ENCODE measurements around the gene RB1. TPM values are rescaled to one million over a fixed set of nuclear protein-coding genes. Genes with fewer than 3 reads are reported as not detected.
"Not testable (repeated sequence)": the region's sequence is repeated elsewhere in the genome, so short reads cannot be mapped to it uniquely, and the experiment has no call there.

RB1 gene
- total RNA-seq, 1 donor from 2014 or later: 28.6 TPM

DNA sequence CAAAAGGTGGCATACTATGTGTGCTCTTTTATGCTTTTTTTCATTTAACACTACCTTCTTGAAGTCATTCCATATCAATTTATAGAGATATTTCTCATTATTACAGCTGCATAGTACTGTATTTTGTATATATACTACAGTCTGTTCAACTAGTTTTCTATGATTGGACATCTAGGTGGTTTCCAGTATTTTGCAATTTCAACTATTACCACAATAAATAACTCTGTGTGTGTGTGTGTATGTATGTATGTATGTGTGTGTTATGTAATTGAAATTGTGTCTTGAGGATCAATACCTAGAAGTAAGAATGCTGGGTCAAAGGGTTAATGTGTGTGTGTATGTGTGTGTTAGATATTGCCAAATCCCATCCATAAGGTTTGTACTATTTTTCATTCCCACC lies 102.3 kb downstream of the RB1 start:
- no peak for DNase-seq (ENCODE audit: low read depth in 2 of 2)

DNA sequence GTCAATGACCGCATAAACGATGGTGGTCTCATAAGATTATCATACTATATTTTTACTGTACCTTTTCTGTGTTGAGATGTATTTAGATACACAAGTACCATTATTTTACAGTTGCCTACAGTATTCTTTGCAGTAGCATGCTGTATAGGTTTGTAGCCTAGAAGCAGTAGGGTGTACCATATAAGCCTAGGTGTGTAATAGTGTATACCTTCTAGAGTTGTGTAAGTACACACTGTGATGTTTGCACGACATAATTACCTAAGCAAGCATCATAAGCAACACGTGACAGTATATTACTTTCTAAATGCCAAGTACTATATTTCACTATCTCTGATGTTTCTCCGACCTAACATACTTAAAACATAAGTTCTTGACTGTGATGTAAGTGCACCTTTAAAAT lies 106.6 kb downstream of the RB1 start:
- peak; percentile 41 to 47 for DNase-seq (ENCODE audit: low read depth in 2 of 2)

GRCh38 chr13:48411147-48411794 lies 107.7 kb downstream of the RB1 start:
- peak in 1 of 2 donors; percentile 20 for DNase-seq (ENCODE audit: low read depth in 2 of 2)

DNA sequence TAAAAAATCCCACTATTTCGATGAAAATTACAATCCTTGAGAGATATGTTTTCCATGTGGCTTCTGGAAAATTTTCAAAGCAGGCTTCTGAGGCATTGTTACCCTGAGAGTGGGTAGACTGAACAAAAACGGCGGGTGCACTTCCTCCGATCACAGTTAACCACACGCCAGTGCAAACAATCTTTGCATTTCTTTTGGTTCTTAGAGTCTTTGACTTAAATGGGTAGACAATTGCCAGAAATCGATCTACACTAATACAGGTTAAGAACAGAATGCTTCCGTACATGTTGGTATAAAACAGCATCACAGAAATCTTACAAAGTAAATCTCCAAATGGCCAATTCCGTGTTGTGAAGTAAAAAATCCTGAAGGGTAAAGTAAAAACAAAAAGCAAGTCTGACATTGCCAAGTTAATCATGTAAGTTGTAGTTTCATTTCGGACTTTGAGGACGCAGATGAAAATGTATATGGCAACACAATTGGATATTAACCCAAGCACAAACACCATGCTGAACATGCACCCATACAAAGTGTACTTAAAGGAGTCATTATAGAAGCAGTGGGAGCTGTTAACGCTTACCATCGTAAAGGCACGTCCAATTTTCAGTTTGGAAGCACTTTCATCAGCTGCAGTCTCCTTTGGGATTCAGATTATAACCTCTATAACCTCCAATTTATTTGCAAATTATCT lies 108.4 kb downstream of the RB1 start:
- DNase-seq (ENCODE audit: low read depth in 2 of 2): peak; percentile 47

DNA sequence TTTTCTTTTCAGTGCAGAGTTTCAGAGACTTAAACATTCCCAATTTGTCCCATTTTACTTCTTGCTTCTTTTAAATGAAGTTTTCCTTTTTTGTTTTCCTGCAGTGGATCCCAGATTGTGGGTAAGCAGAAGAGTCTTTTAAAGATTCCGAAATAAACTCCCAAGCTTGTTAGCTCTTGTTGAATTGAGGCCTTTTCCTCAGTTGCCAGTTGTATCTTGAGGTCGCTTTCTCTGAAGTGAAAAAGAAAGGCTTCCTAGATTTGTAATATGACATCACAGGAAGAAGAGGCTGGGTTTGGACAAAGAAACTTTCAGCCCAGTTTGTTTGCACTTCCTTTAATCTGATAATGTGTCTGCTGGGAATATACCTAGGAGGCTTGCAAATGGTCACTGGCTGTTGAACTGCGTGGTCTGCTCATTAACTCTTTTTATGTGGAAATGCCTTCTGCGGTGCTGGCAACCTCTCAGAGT lies 109.4 kb downstream of the RB1 start, which contains the start of gene LPAR6:
Gene LPAR6, minus strand, starts transcription at position 233 of the 471 bp plus-strand sequence. CDS start 690 bp downstream, outside the sequence.
- DNase-seq (ENCODE audit: low read depth in 2 of 2): peak; percentile 58 to 92

DNA sequence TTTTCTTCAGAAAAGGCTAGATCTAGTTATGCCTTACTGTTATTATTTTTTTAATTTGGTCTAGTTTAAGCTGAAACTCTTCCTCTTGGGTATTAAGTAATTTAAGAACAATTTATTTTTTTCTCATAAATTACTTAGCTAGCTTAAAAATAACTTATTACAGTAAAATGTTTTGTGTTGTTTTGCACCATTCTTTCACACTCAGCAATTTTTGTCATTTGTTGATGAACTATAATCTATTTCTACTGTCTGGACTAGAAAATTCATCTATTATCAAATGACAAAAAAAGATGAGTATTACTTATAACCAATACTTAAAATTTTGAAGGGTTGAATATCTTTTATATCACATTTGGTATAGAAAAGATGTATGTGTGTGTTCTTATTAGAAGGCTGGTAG lies 111.0 kb downstream of the RB1 start:
- DNase-seq (ENCODE audit: low read depth in 2 of 2): no peak

DNA sequence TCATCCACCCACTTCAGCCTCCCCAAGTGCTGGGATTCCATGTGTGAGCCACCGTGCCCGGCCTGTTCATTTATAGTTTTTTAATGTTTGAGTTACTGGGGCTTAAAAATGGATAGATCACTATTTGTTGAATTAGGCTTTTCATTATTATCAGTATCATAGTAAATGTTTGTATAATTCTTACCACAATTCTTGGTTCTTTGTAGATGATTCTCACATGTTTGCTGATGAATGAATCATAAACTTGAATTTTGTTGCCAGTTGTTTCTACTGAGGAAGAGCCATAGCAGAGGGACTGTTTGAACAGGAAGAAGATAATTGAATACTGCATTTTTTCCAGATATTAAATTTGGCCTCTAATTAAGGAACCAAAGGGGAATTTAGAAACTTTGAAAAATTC lies 112.0 kb downstream of the RB1 start:
- no peak for DNase-seq (ENCODE audit: low read depth in 2 of 2)

DNA sequence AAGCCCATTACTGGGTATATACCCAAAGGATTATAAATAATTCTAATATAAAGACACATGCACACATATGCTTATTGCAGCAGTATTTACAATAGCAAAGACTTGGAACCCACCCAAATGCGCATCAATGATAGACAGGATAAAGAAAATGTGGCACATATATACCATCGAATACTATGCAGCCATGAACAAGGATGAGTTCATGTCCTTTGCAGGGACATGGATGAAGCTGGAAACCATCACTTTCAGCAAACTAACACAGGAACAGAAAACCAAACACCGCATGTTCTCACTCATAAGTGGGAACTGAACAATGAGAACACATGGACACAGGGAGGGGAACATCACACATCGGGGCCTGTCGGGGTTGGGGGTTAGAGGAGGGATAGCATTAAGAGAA lies 118.5 kb downstream of the RB1 start:
- not testable (repeated sequence) for DNase-seq (ENCODE audit: low read depth in 2 of 2)

GRCh38 chr13:48424212-48424611 lies 120.7 kb downstream of the RB1 start:
- no peak for DNase-seq (ENCODE audit: low read depth in 2 of 2)

GRCh38 chr13:48426052-48426451 lies 122.5 kb downstream of the RB1 start:
- no peak for DNase-seq (ENCODE audit: low read depth in 2 of 2)

GRCh38 chr13:48426755-48427298 lies 123.3 kb downstream of the RB1 start:
- not testable (repeated sequence) for DNase-seq (ENCODE audit: low read depth in 2 of 2)

DNA sequence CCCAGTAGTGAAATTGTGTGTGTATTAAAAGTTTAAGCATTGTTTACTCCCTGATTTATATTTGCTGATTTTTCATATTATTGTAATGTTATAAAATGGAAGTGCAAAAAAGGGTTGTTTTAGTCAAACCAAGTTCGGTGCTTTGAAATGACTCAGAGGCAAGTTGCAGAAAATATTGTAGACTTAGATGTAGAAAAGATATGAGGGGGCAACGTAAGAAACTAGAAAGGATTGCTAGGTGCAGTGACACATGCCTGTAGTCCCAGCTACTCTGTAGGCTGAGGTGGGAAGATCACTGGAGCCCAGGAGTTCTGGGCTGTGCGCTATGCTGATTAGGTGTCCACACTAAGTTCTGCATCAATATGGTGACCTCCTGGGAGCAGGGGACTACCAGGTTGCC lies 125.5 kb downstream of the RB1 start:
- DNase-seq (ENCODE audit: low read depth in 2 of 2): no peak

DNA sequence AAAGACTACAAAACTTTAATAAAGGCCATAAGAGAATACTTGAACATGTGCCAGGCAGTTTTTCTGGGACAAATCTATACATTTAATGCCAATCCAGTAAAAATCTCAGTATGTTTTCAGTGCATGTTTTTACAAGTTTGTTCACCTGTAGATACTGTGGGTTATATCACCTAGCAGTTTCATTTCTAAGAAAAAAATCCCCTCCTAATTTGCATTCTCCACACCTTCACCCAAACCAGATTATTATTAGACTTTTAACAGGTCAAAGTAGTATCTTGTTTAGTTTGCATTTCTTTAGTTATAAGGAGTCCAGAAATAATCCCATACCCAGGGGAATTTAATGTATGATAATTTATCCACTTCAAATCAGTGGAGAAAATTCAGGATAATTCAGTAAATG lies 126.3 kb downstream of the RB1 start:
- no peak for DNase-seq (ENCODE audit: low read depth in 2 of 2)

- peak; percentile 43 to 60 for DNase-seq (ENCODE audit: low read depth in 2 of 2)
Observed at GRCh38 chr13:48431431-48431830, 127.9 kb downstream of the RB1 start.

- DNase-seq (ENCODE audit: low read depth in 2 of 2): peak; percentile 24 to 45
Observed at GRCh38 chr13:48431987-48432615, 128.6 kb downstream of the RB1 start.

DNA sequence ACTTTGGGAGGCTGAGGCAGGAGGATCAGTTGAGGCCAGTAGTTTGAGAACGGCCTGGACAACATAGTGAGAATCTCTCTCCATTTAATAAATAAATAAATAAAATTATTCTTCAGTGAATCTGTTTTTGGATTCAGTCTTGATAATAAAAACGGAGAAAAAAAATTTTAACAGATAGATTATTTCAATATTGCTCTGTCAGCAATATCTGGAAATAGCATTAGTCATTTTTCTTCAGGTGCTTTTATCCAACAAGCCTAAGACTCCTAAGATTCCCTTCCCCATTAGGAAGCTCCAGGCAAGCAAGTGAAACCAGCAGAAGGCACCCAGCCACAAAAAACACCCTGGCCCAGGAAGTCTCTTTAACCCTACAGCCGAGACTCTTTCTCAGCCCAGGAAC lies 130.6 kb downstream of the RB1 start:
- DNase-seq (ENCODE audit: low read depth in 2 of 2): no peak

GRCh38 chr13:48436661-48437288 lies 133.2 kb downstream of the RB1 start:
- DNase-seq (ENCODE audit: low read depth in 2 of 2): peak in 1 of 2 donors; percentile 16

GRCh38 chr13:48437371-48437770 lies 133.8 kb downstream of the RB1 start:
- DNase-seq (ENCODE audit: low read depth in 2 of 2): peak; percentile 40 to 82

DNA sequence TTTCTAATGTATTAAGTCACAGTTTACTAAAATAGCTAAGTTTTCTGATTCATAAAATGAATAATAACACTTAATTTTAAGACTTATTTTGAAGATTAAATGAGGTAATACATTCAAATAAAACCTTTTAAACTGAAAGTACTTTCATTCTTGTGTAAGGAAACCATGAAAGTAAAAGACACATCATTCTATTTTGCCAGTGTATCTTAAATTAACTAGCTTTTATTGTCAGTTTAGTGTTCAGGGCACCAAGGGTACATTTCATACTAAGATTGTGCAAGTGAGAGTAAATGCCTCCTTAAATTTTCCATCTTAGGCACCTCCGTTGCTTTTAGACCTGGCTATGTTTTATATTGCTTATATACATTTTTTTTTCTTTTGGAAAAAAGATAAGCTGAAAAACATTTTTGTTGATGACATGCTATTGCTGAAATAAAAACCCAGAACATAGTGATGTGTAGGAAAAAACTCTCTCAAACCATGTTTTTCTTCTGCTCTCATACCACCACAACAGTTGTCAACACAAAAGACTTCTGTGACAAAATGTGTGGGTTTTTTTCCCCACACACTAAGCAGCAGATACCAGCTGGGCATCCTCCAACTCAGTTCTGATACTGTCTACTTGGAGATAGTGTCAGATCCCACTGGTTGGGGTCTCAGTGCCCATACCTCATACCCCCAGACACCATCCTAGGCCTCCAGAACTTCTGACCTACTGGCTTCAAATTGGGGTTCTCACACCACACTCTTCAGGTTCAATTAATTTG lies 140.1 kb downstream of the RB1 start:
- DNase-seq (ENCODE audit: low read depth in 2 of 2): peak in 1 of 2 donors; percentile 49

DNA sequence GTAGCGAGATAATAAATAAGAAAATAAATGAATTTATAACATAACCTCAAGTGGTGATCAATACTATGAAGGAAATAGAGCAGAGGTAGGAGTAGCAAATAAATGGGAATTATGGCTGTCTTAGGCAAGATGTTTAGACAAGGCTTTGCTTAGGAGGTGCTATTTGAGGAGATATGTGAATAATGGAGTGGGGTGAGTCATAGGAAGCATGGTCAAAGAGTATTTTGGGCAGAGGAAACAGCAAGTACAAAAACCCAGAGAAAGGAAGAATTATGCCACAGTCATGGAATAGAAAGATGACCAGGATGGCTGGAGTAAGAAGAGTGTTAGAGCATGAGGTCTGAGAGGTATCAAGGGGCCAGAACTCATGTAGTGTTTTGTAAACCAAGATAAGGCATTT lies 142.9 kb downstream of the RB1 start:
- DNase-seq (ENCODE audit: low read depth in 2 of 2): peak; percentile 57 to 92
